HK-2 (cell line): ENCODE data around the gene HNRNPA0.

Experiments
- DNase-seq: peaks from one replicate; pipeline ENCODE4 v3.0.0-alpha.2; 2018; ENCODE audit not compliant: unreplicated experiment

HNRNPA0 gene

GRCh38 chr5:137727623-137728022, 26.5 kb downstream of the HNRNPA0 start:
- no peak for DNase-seq

- DNase-seq = no peak
These were observed 29.9 kb downstream of the HNRNPA0 start for GRCh38 chr5:137724251-137724650.

GRCh38 chr5:137718611-137719010, 35.6 kb downstream of the HNRNPA0 start:
- DNase-seq = no peak

GRCh38 chr5:137716337-137716736, 37.8 kb downstream of the HNRNPA0 start:
- no peak for DNase-seq

GRCh38 chr5:137715456-137715855, 38.7 kb downstream of the HNRNPA0 start:
- DNase-seq = no peak

GRCh38 chr5:137714946-137715345, 39.2 kb downstream of the HNRNPA0 start:
- DNase-seq = no peak

GRCh38 chr5:137714494-137714893, 39.7 kb downstream of the HNRNPA0 start:
- no peak for DNase-seq

- DNase-seq = no peak
These were observed 42.0 kb downstream of the HNRNPA0 start for GRCh38 chr5:137712139-137712667.

DNA sequence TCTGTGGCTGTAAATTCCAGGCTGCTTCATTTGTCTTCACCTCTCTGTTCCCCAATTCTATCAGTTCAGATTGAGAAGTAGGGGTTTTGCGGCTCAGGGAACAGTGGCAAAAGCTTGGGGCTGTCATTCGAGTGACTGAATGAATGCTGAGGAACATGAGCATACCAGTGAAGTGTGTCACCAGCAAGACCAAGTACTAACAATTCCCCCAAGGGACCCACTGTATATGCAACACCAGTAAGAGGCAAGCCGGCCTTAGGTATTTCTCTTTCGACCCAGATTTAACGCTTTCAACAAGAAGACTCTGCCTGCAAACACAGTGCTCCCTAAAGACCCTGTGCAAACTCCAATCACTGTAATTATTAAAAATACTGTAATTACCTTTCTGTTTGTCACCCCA, 44.1 kb downstream of the HNRNPA0 start:
- no peak for DNase-seq

DNA sequence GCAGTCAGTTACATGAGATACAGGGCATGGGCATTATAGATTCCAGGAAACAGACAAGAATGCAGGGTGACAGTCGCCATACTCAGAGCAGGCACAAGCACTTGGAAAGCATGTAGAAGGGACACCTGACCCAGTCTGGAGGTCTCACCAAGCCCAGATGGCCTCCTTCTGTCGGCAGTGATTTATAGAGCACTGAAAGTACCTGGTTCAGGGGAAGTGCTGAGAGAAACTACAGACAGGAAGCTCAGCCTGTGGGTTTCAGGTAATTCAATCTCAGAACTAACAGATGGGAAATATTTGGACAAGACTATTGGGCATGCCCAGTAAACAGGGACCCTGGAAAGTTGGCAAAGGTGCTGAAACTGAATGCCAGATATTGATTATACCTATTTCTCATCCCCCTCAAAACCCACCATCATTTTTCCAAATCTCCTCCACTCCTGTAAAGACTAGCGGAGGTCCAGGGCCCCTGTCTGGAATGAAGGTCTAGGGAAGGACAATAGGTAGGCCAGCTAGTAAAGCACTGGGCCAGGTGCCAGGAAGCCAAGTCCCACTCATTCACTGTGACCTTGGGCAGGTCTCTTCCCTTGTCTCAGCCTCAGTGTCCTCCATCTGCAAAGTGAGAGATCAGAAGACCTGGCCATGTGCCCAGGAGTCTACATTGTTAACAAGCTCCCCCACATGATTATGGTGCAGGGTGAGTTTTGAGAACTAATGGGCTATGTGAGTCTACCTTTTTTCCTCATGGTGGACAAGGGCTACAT, 45.2 kb downstream of the HNRNPA0 start:
- no peak for DNase-seq

DNA sequence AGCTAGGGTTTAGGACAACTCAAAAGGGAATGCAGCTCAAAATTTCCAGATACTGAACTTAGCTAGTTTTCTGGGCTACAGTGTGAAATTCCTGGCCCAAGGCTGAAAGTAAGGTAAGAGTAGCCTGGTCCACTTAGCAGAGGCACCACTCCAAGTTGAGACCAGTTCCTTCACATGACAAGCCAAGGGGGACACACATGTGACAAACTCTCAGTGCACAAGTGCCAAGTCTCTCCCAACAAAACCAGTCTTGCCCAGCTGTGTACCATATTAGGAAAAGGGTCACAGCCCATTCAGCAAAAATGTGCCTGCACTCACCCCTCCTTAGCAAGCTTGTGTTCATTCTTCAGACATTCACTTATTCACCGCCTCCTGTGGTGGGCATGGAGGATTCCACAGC, 46.1 kb downstream of the HNRNPA0 start:
- no peak for DNase-seq

DNA sequence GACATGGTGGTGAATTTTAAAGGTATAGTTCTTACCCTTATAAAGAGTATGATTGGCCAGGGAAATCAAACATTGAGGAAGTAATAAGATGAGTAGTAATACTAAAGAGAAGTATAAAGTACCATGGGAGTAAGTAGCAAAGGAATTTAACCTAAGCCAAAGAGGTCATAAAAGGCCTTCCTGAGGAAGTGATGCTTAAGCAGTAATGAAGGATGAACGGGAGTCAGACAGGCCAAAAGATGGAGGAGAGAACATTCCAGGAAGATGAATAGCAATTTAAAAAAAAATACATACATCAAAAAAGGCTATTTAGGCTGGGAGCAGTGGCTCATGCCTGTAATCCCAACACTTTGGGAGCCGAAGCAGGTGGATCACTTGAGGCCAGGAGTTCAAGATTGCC, 47.3 kb downstream of the HNRNPA0 start:
- DNase-seq = no peak

GRCh38 chr5:137705106-137705505, 49.1 kb downstream of the HNRNPA0 start:
- DNase-seq = no peak

GRCh38 chr5:137703565-137703964, 50.6 kb downstream of the HNRNPA0 start:
- DNase-seq = no peak

DNA sequence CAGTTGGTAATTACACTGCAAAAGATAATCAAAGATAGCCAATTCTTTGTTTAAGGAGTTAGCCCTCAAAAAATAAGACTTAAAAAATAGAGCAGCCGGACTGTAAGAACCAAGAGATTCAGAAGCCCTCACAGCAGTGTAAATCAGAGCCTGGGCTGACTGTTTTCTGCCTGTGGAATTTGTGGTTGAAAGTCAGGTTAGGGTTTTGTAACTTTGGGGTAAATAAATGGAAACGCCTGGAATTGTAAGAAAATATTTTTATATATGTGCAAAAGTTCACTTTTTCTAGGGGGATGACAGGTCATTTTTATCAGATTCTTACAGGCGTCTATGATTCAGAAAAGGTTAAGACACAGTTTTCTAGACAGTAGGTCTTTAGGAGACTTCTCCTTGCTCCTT, 53.9 kb downstream of the HNRNPA0 start:
- DNase-seq = no peak

GRCh38 chr5:137699336-137700281, 54.6 kb downstream of the HNRNPA0 start:
- DNase-seq = no peak

DNA sequence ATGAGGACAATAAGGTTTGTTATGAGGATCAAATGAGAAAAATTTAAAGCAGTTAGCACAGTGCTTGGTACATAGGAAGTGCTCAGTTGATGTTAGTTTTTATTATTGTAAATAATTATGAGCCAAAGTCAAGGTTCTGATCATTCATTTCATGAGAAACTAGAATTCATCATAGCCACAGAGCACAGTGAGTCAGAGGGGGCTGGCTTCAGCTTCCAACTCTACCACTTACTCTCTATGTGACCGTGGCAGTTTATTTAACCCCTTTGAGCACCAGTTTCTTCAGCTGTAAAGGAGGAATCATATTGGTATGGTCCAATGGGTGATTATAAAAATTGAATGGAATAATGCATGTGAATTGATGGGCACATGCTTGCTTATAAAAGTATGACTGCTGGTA, 57.7 kb downstream of the HNRNPA0 start:
- no peak for DNase-seq

GRCh38 chr5:137695651-137696428, 58.3 kb downstream of the HNRNPA0 start:
- DNase-seq = no peak
